Ascending aorta (tissue), 2 donors: ENCODE data around the gene ELMO1. TPM values are rescaled to one million over a fixed set of nuclear protein-coding genes. Genes with fewer than 3 reads are reported as not detected.
A peak's percentile ranks its signal among the peaks of the same experiment; 100 is the strongest.

ENCODE experiments used
- DNase-seq, 2 donors: peaks; one replicate each; pipeline ENCODE4 v3.0.0-alpha.2; 2019; ENCODE audit warnings: low spot score in 2 of 2
- H3K27ac ChIP-seq, 2 donors: fragments of 200-600 bp; sonication (generic); one replicate each; pipeline ENCODE4 v1.5.1; 2016 to 2017; ENCODE audit warnings: mild to moderate bottlenecking in 1 of 2
- H3K27me3 ChIP-seq: fragments of 200-600 bp; sonication (generic); one replicate; pipeline ENCODE4 v1.5.1; 2017
- H3K36me3 ChIP-seq, 2 donors: fragments of 200-600 bp; sonication (generic); one replicate each; pipeline ENCODE4 v1.5.1; 2016
- H3K4me1 ChIP-seq, 2 donors: fragments of 200-600 bp; sonication (generic); one replicate each; pipeline ENCODE4 v1.5.1; 2016 to 2017; ENCODE audit warnings: mild to moderate bottlenecking in 1 of 2
- H3K4me3 ChIP-seq, 2 donors: fragments of 200-600 bp; sonication (generic); one replicate each; pipeline ENCODE4 v1.5.1; 2016 to 2017; ENCODE audit warnings: mild to moderate bottlenecking in 1 of 2
- H3K9me3 ChIP-seq, 2 donors: fragments of 200-600 bp; sonication (generic); one replicate each; pipeline ENCODE4 v1.5.1; 2016
- CTCF ChIP-seq, 3 experiments: fragments of 200-600 bp in 2 of 3; fragments of 450-650 bp in 1 of 3; sonication (generic) in 2 of 3; IDR thresholded peaks; one replicate each; pipeline ENCODE4 v1.5.1; 2016 to 2019; ENCODE audit warnings: antibody characterized with exemption in 3 of 3, mild to moderate bottlenecking in 1 of 3, moderate library complexity in 1 of 3
- intact Hi-C: fragments of 100-400 bp; cut with DNase I; formaldehyde crosslinking; loops from one replicate; pipeline ENCODE4 v1.15.1; 2023
- total RNA-seq: library from RNA; depleted of rRNA; stranded (reverse); fragments of >200 nt; gene quantifications from one replicate; pipeline ENCODE4 v1.1.0, GENCODE V29; 2016

The ELMO1 gene
- 40.8 TPM for total RNA-seq

GRCh38 chr7:37448636-37449361 lies at the start of gene ELMO1:
Gene ELMO1, minus strand, starts transcription at chr7:37448864. Its CDS starts 106,174 bp downstream, at chr7:37342690.
- peak within 1 kb of the TSS; percentile 75 to 85 for H3K27ac ChIP-seq
- peak within 1 kb of the TSS; percentile 84 to 85 for H3K4me3 ChIP-seq
- TF ChIP-seq CTCF (IDR thresholded peaks at IDR 0.05): peak; percentile 30 to 46 (median 44)
- peaks cover 0 to 3% of the 10 kb centered on the region in 2 donors for H3K4me1 ChIP-seq
- H3K9me3 ChIP-seq: no peaks in the 10 kb centered on the region
- H3K27me3 ChIP-seq: no peaks in the 10 kb centered on the region
- intact Hi-C loops: loop anchor here (5.0 to 10.0 kb wide), 3 partner anchors 91 to 234 kb away; no protein-coding TSS in a partner anchor
- peak; percentile 12 to 87 for DNase-seq
- H3K36me3 ChIP-seq: no peaks in the 10 kb centered on the region

- Histone ChIP-seq H3K27ac (no peak overlapping the region), H3K9me3 (no peaks in the 10 kb centered on the region), H3K27me3 (no peaks in the 10 kb centered on the region), H3K36me3 (no peaks in the 10 kb centered on the region), H3K4me1 (no peaks in the 10 kb centered on the region), H3K4me3 (no peak overlapping the region)
- TF ChIP-seq CTCF (IDR thresholded peaks at IDR 0.05): no peak
- intact Hi-C loops: no loop called here
- DNase-seq: no peak
Observed at GRCh38 chr7:37497576-37497975, 48.9 kb upstream of the ELMO1 start.

- TF ChIP-seq CTCF (IDR thresholded peaks at IDR 0.05): peak; percentile 37 to 61 (median 56)
- no peak for DNase-seq
- intact Hi-C loops: no loop called here
- Histone ChIP-seq H3K4me3 (no peak overlapping the region), H3K27me3 (no peaks in the 10 kb centered on the region), H3K36me3 (no peaks in the 10 kb centered on the region), H3K9me3 (no peaks in the 10 kb centered on the region), H3K27ac (no peak overlapping the region), H3K4me1 (no peaks in the 10 kb centered on the region)
Observed at GRCh38 chr7:37495574-37496184, 47.0 kb upstream of the ELMO1 start.

- intact Hi-C loops: loop anchor here (5.0 kb wide), 1 partner anchor 263 kb away; no protein-coding TSS in a partner anchor
- H3K27ac ChIP-seq: no peak overlapping the region
- TF ChIP-seq CTCF (IDR thresholded peaks at IDR 0.05): no peak
- no peak overlapping the region for H3K4me3 ChIP-seq
- no peaks in the 10 kb centered on the region for H3K9me3 ChIP-seq
- DNase-seq: no peak
- H3K4me1 ChIP-seq: no peaks in the 10 kb centered on the region
- H3K36me3 ChIP-seq: no peaks in the 10 kb centered on the region
- no peaks in the 10 kb centered on the region for H3K27me3 ChIP-seq
Observed at GRCh38 chr7:37494926-37495325, 46.3 kb upstream of the ELMO1 start.

GRCh38 chr7:37493810-37494209 lies 45.1 kb upstream of the ELMO1 start:
- DNase-seq: no peak
- no peak overlapping the region for H3K27ac ChIP-seq

More at GRCh38 chr7:37493810-37494209, 45.1 kb upstream of the ELMO1 start:
- intact Hi-C loops: loop anchor here (5.0 kb wide), 1 partner anchor 262 kb away; no protein-coding TSS in a partner anchor
- no peak overlapping the region for H3K4me3 ChIP-seq
- TF ChIP-seq CTCF (IDR thresholded peaks at IDR 0.05): no peak
- no peaks in the 10 kb centered on the region for H3K4me1 ChIP-seq
- H3K27me3 ChIP-seq: no peaks in the 10 kb centered on the region
- peaks cover 0 to 1% of the 10 kb centered on the region in 2 donors for H3K9me3 ChIP-seq
- H3K36me3 ChIP-seq: no peaks in the 10 kb centered on the region
